Uterus (tissue), 4 donors: ENCODE results near the gene PMS2. TPM values are rescaled to one million over a fixed set of nuclear protein-coding genes. Genes with fewer than 3 reads are reported as not detected.
A peak's percentile ranks its signal among the peaks of the same experiment; 100 is the strongest.
"Not testable (repeated sequence)": the region's sequence is repeated elsewhere in the genome, so short reads cannot be mapped to it uniquely, and the experiment has no call there.

ENCODE experiments used
- DNase-seq, 2 donors: peaks; one replicate each; pipeline ENCODE4 v3.0.0-alpha.2; 2019 to 2020
- H3K27ac ChIP-seq, 2 donors: fragments of 200-600 bp; sonication (generic); 1 replicate in 1 of 2; 2 replicates in 1 of 2; pipeline ENCODE4 v1.5.1; 2016 to 2018
- H3K27me3 ChIP-seq, 2 donors: fragments of 200-600 bp; sonication (generic); one replicate each; pipeline ENCODE4 v1.5.1; 2018 to 2019; ENCODE audit warnings: control low read depth in 1 of 2
- H3K36me3 ChIP-seq, 2 donors: fragments of 200-600 bp; sonication (generic); one replicate each; pipeline ENCODE4 v1.5.1; 2019; ENCODE audit warnings: control low read depth in 1 of 2
- H3K4me1 ChIP-seq, 2 donors: fragments of 200-600 bp; sonication (generic); one replicate each; pipeline ENCODE4 v1.5.1; 2018 to 2019; ENCODE audit warnings: control low read depth in 1 of 2
- H3K4me3 ChIP-seq, 2 donors: fragments of 200-600 bp; sonication (generic); 1 replicate in 1 of 2; 2 replicates in 1 of 2; pipeline ENCODE4 v1.5.1; 2018 to 2019; ENCODE audit warnings: mild to moderate bottlenecking in 1 of 2
- H3K9me3 ChIP-seq, 2 donors: fragments of 200-600 bp; sonication (generic); one replicate each; pipeline ENCODE4 v1.5.1; 2019; ENCODE audit warnings: control low read depth in 1 of 2
- CTCF ChIP-seq, 4 experiments: fragments of 200-600 bp in 2 of 4; fragments of 450-650 bp in 2 of 4; sonication (generic) in 2 of 4; IDR thresholded peaks; one replicate each; pipeline ENCODE4 v1.5.1; 2016 to 2019; ENCODE audit warnings: antibody characterized with exemption in 4 of 4, mild to moderate bottlenecking in 2 of 4, moderate library complexity in 1 of 4
- POLR2A ChIP-seq, 2 donors: fragments of 450-650 bp; IDR thresholded peaks; one replicate each; pipeline ENCODE4 v1.6.1; 2016; ENCODE audit warnings: antibody characterized with exemption in 2 of 2, mild to moderate bottlenecking in 1 of 2, moderate library complexity in 1 of 2
- intact Hi-C: fragments of 100-400 bp; cut with DNase I; formaldehyde crosslinking; loops from one replicate; pipeline ENCODE4 v1.15.1; 2023; ENCODE audit warnings: low total_unique reads
- total RNA-seq, 4 donors: library from RNA; depleted of rRNA in 3 of 4; stranded (reverse); fragments of >200 nt in 3 of 4; gene quantifications; one replicate each; pipeline versions ENCODE4 v1.1.0 to v1.2.4, GENCODE V29; 2014 to 2023
- donor health status: DM: yes; HTN: yes; CAD: no.

Gene PMS2
- total RNA-seq: 10 to 100 TPM in 2 of 4 donors, 1 to 10 TPM in 2; 1.0 to 21.8 (median 8.5) TPM

- peak within 1 kb of the TSS; percentile 59 to 79 for H3K4me3 ChIP-seq
- TF ChIP-seq POLR2A (IDR thresholded peaks at IDR 0.05): peak; percentile 38 to 65
- peak in 1 of 4 experiments; percentile 10 for TF ChIP-seq CTCF (IDR thresholded peaks at IDR 0.05)
- H3K27ac ChIP-seq: peak within 1 kb of the TSS; percentile 72 to 86
- no peaks in the 10 kb centered on the region for H3K9me3 ChIP-seq
- intact Hi-C loops: no loop called here
- peak; percentile 98 to 99 for DNase-seq
- H3K4me1 ChIP-seq: no peaks in the 10 kb centered on the region
- H3K36me3 ChIP-seq: no peaks in the 10 kb centered on the region
- no peaks in the 10 kb centered on the region for H3K27me3 ChIP-seq
These were observed at the start of gene PMS2, which contains the start of gene AIMP2 for GRCh38 chr7:6008668-6009611. Gene PMS2 (minus strand): TSS chr7:6009049. CDS start chr7:6009019, 30 bp downstream. Gene AIMP2 (plus strand): TSS chr7:6009272. CDS start chr7:6009364, 92 bp downstream.

GRCh38 chr7:6057316-6058129 is 48.7 kb upstream of the PMS2 start:
- Histone ChIP-seq H3K9me3 (no peaks in the 10 kb centered on the region), H3K27me3 (no peaks in the 10 kb centered on the region), H3K27ac (no peak overlapping the region), H3K4me1 (no peaks in the 10 kb centered on the region), H3K36me3 (no peaks in the 10 kb centered on the region), H3K4me3 (no peak overlapping the region)
- DNase-seq: no peak
- intact Hi-C loops: no loop called here
- TF ChIP-seq CTCF (IDR thresholded peaks at IDR 0.05): no peak

- intact Hi-C loops: no loop called here
- Histone ChIP-seq H3K27me3 (no peaks in the 10 kb centered on the region), H3K27ac (no peak overlapping the region), H3K36me3 (no peaks in the 10 kb centered on the region), H3K4me1 (no peaks in the 10 kb centered on the region), H3K4me3 (no peak overlapping the region), H3K9me3 (no peaks in the 10 kb centered on the region)
- TF ChIP-seq CTCF (IDR thresholded peaks at IDR 0.05) (no peak), POLR2A (IDR thresholded peaks at IDR 0.05) (no peak)
- no peak for DNase-seq
These were observed 47.8 kb upstream of the PMS2 start for GRCh38 chr7:6056616-6057015.

- H3K4me1 ChIP-seq, DNase-seq, H3K9me3 ChIP-seq, H3K4me3 ChIP-seq, intact Hi-C loops, H3K27ac ChIP-seq, H3K36me3 ChIP-seq, H3K27me3 ChIP-seq: not testable (repeated sequence)
These were observed 42.3 kb upstream of the PMS2 start for GRCh38 chr7:6051185-6051584.

- H3K27ac ChIP-seq: no peak overlapping the region
- no peaks in the 10 kb centered on the region for H3K36me3 ChIP-seq
- intact Hi-C loops: no loop called here
- DNase-seq: no peak
- no peak overlapping the region for H3K4me3 ChIP-seq
- no peaks in the 10 kb centered on the region for H3K27me3 ChIP-seq
- H3K4me1 ChIP-seq: no peaks in the 10 kb centered on the region
- H3K9me3 ChIP-seq: no peaks in the 10 kb centered on the region
- TF ChIP-seq POLR2A (IDR thresholded peaks at IDR 0.05): no peak
- no peak for TF ChIP-seq CTCF (IDR thresholded peaks at IDR 0.05)
These were observed 40.9 kb upstream of the PMS2 start for GRCh38 chr7:6049780-6050179.
